IMR-90 (cell line): Measurements from ENCODE around the gene TRA2B. TPM values are rescaled to one million over a fixed set of nuclear protein-coding genes. Genes with fewer than 3 reads are reported as not detected.

ENCODE experiments used
- ATAC-seq: fragments of 200-7000 bp; cut with Tn5 transposase; 2 replicates; pipeline ENCODE4 v1.9.1; 2020; ENCODE audit warnings: low read depth, mild to moderate bottlenecking, moderate library complexity
- BruUV-seq: library from RNA; stranded (reverse); fragments of 400-500 nt; replicated peaks from 2 replicates; lab custom pipeline; 2021; lab: Mats Ljungman, UMichigan
- CTCF ChIA-PET: fragments of 300-600 bp; formaldehyde crosslinking; extraction: SDS; loops from one replicate; lab custom pipeline; 2021; ENCODE audit warnings: antibody characterized with exemption; lab: Yijun Ruan, JAX
- POLR2A ChIA-PET: fragments of 300-600 bp; sonication (Branson Sonifier 250); formaldehyde crosslinking; loops from one replicate; lab custom pipeline; 2022; ENCODE audit warnings: antibody characterized with exemption; ENCODE audit not compliant: unreplicated experiment; lab: Charles Lee
- DNase-seq: peaks from one replicate; pipeline ENCODE4 v3.0.0; 2013
- H2AFZ ChIP-seq: replicated peaks from 2 replicates; pipeline ENCODE3; 2013; ENCODE audit warnings: low read length, mild to moderate bottlenecking; ENCODE audit not compliant: poor library complexity
- H2AK5ac ChIP-seq: 2 replicates; pipeline ENCODE4 v1.6.1; 2013; ENCODE audit warnings: low read depth, low read length, inconsistent platforms
- H2AK9ac ChIP-seq: replicated peaks from 2 replicates; pipeline ENCODE3; 2013; ENCODE audit warnings: mild to moderate bottlenecking, low read depth, low read length, moderate library complexity; ENCODE audit not compliant: poor library complexity
- H2BK120ac ChIP-seq: 2 replicates; pipeline ENCODE4 v1.6.1; 2013; ENCODE audit warnings: low read depth, low read length, inconsistent platforms
- H2BK15ac ChIP-seq: 3 replicates; pipeline ENCODE4 v1.6.1; 2013; ENCODE audit warnings: low read depth, low read length, inconsistent platforms
- H2BK20ac ChIP-seq: 2 replicates; pipeline ENCODE4 v1.6.1; 2013; ENCODE audit warnings: low read depth, mild to moderate bottlenecking, inconsistent platforms, low read length, moderate library complexity
- H2BK5ac ChIP-seq: 2 replicates; pipeline ENCODE4 v1.6.1; 2013; ENCODE audit warnings: mild to moderate bottlenecking, low read depth, low read length, inconsistent platforms; ENCODE audit not compliant: poor library complexity, severe bottlenecking
- H3K14ac ChIP-seq: replicated peaks from 2 replicates; pipeline ENCODE4 v1.6.1; 2013; ENCODE audit warnings: low read depth, low read length, inconsistent platforms
- H3K18ac ChIP-seq: 2 replicates; pipeline ENCODE4 v1.6.1; 2013; ENCODE audit warnings: low read depth, low read length, control low read depth
- H3K23ac ChIP-seq: 2 replicates; pipeline ENCODE4 v1.6.1; 2013; ENCODE audit warnings: low read depth, low read length, inconsistent platforms
- H3K27ac ChIP-seq: 2 replicates; pipeline ENCODE4 v1.5.1; 2013; ENCODE audit warnings: mild to moderate bottlenecking, control low read depth, low read length; ENCODE audit not compliant: insufficient read depth
- H3K27me3 ChIP-seq: 2 replicates; pipeline ENCODE4 v1.6.1; 2013; ENCODE audit warnings: low read length; ENCODE audit not compliant: control insufficient read depth, insufficient read depth
- H3K36me3 ChIP-seq: 2 replicates; pipeline ENCODE4 v1.6.1; 2013; ENCODE audit warnings: low read length, mixed read lengths; ENCODE audit not compliant: control insufficient read depth, insufficient read depth
- H3K4ac ChIP-seq: 2 replicates; pipeline ENCODE4 v1.6.1; 2013; ENCODE audit warnings: low read depth, low read length, inconsistent platforms
- H3K4me1 ChIP-seq: 2 replicates; pipeline ENCODE4 v1.6.1; 2013; ENCODE audit warnings: low read length, mixed read lengths; ENCODE audit not compliant: control insufficient read depth, insufficient read depth
- H3K4me2 ChIP-seq: 2 replicates; pipeline ENCODE4 v1.6.1; 2013; ENCODE audit warnings: low read depth, mild to moderate bottlenecking, control low read depth, low read length, moderate library complexity
- H3K4me3 ChIP-seq: 2 replicates; pipeline ENCODE4 v1.5.1; 2013; ENCODE audit warnings: low read depth, mild to moderate bottlenecking, control low read depth, low read length, moderate library complexity; ENCODE audit not compliant: insufficient read depth
- H3K56ac ChIP-seq: 2 replicates; pipeline ENCODE4 v1.6.1; 2013; ENCODE audit warnings: low read length, inconsistent platforms; ENCODE audit not compliant: insufficient read depth; ENCODE audit errors: extremely low read depth
- H3K79me1 ChIP-seq, 2 experiments: 2 replicates each; pipeline ENCODE4 v1.6.1; 2013; ENCODE audit warnings: low read length in 2 of 2, inconsistent platforms in 1 of 2, low read depth in 1 of 2
- H3K9ac ChIP-seq: 2 replicates; pipeline ENCODE4 v1.6.1; 2013; ENCODE audit warnings: low read depth, low read length, control low read depth
- H3K9me1 ChIP-seq: 2 replicates; pipeline ENCODE4 v1.6.1; 2013; ENCODE audit warnings: low read length, inconsistent platforms; ENCODE audit not compliant: insufficient read depth
- H3K9me3 ChIP-seq: 2 replicates; pipeline ENCODE4 v1.6.1; 2013; ENCODE audit warnings: low read length; ENCODE audit not compliant: control insufficient read depth, insufficient read depth
- H4K20me1 ChIP-seq: 2 replicates; pipeline ENCODE4 v1.6.1; 2013; ENCODE audit warnings: low read length, inconsistent platforms; ENCODE audit not compliant: insufficient read depth
- H4K5ac ChIP-seq: 2 replicates; pipeline ENCODE4 v1.6.1; 2013; ENCODE audit warnings: mild to moderate bottlenecking, low read depth, low read length, control low read depth
- H4K8ac ChIP-seq, 2 experiments: 2 replicates each; pipeline ENCODE4 v1.6.1; 2013; ENCODE audit warnings: low read depth in 2 of 2, low read length in 2 of 2, control low read depth in 1 of 2, inconsistent platforms in 1 of 2
- H4K91ac ChIP-seq: 2 replicates; pipeline ENCODE4 v1.6.1; 2013; ENCODE audit warnings: low read depth, low read length, inconsistent platforms; ENCODE audit not compliant: insufficient read depth
- CHD1 ChIP-seq: IDR thresholded peaks from 2 replicates; pipeline ENCODE4 v1.6.1; 2012; ENCODE audit warnings: low read depth, low read length, improper control_type of control experiment
- MAFK ChIP-seq: IDR thresholded peaks from 2 replicates; pipeline ENCODE4 v1.6.1; 2012; ENCODE audit warnings: low read depth, low read length, improper control_type of control experiment
- MXI1 ChIP-seq: IDR thresholded peaks from 2 replicates; pipeline ENCODE4 v1.6.1; 2012; ENCODE audit warnings: low read depth, mild to moderate bottlenecking, low read length, moderate library complexity, borderline replicate concordance
- POLR2A ChIP-seq: IDR thresholded peaks from 2 replicates; pipeline ENCODE4 v1.6.1; 2012; ENCODE audit warnings: mild to moderate bottlenecking, low read depth, low read length
- WGBS, 2 experiments: methylation state at CpG; one replicate each; pipeline versions ENCODE4 v1.1.5 to v1.1.7; 2013; ENCODE audit warnings: missing lambda C conversion rate in 2 of 2; ENCODE audit not compliant: insufficient read length in 1 of 2; ENCODE audit errors: extremely low coverage in 2 of 2; 5-methylcytosine and 5-hydroxymethylcytosine counted together
- dilution Hi-C: fragments of 300-500 bp; cut with HindIII; formaldehyde crosslinking; loops from one replicate; pipeline ENCODE4 v1.14.3; 2018; ENCODE audit warnings: low sequenced_read_pairs; ENCODE audit not compliant: unreplicated experiment
- in situ Hi-C: fragments of 300-500 bp; cut with MboI; formaldehyde crosslinking; loops from 3 replicates; pipeline ENCODE4 v1.14.3; 2019; ENCODE audit warnings: low sequenced_read_pairs, inconsistent platforms, mixed read lengths
- intact Hi-C: fragments of 100-400 bp; cut with micrococcal nuclease; formaldehyde crosslinking; loops from 2 replicates; pipeline ENCODE4 v1.10.0; 2022
- polyA plus RNA-seq, 3 experiments: library from polyadenylated mRNA; depleted of rRNA; stranded (reverse); fragments of >200 nt; gene quantifications; 2 replicates each; pipeline ENCODE4 v1.2.3, GENCODE V29; 2012; ENCODE audit warnings: low replicate concordance in 1 of 3
- total RNA-seq: library from RNA; depleted of rRNA; stranded (reverse); fragments of >200 nt; gene quantifications from 2 replicates; pipeline ENCODE4 v1.2.3, GENCODE V29; 2012
- TF ChIP-seq, protein P1 (sequence below): conservative IDR thresholded peaks from 2 replicates; pipeline ENCODE4 v1.5.1; 2012; ENCODE audit warnings: mild to moderate bottlenecking, low read depth, low read length, improper control_type of control experiment

Gene TRA2B
- total and polyA plus RNA-seq, 2 of the 4 experiments (the other 2 are of a cell fraction): 127 to 208 TPM

DNA sequence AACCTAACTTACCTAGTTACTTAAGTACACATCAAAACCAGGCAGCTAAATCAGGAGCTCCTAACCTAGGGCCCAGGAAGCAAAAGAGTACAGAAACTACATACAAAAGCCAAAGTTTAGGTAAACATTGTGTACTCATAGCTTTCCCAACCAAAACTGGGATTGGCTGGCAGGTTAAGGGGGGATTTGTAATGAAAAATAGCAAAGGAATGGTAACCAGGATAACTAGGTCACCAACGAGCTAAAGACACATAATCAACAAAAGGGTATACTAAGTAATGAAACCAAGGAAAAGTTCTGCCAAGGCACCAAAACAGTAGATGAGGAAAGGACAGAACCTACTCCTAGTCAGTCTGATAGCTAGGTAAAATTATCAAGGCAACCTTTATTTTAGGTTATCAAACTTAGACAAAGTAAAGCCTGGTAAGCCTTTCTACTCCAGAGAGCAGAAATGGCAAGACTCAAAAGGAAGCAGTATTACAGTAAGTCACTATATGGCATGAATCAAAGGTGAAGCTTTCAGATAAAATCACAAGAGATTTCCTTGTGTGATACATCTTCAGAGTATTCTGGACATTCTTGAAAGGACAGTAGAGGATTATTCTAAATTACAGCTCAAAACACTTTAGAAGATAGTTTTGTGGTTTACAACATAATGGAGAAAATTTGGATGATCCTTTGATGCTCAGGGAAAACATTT lies 10.2 kb downstream of the TRA2B start:
- Histone ChIP-seq H2BK120ac (no peak overlapping the region), H3K36me3 (peaks cover 26% of the 10 kb centered on the region), H3K4ac (no peak overlapping the region), H4K5ac (no peak overlapping the region), H3K23ac (peak overlapping the region; percentile 1; the same call in 1 of the 2 replicates), H3K9me3 (no peaks in the 10 kb centered on the region), H2AK9ac (no peak overlapping the region), H2AFZ (no peak overlapping the region), H4K8ac (no peak overlapping the region), H3K4me3 (no peak overlapping the region), H3K18ac (no peak overlapping the region), H2BK5ac (no peak overlapping the region), H3K4me1 (peaks cover 29% of the 10 kb centered on the region), H3K9me1 (peaks cover 11% of the 10 kb centered on the region), H3K79me1 (peaks cover 5 to 34% of the 10 kb centered on the region in 2 experiments; a peak in 2 of 4 replicates), H3K9ac (no peak overlapping the region), H3K14ac (0 out of 2 replicates have a peak overlapping the region, but pooled peaks have one; percentile 10), H3K4me2 (peak overlapping the region; percentile 33), H3K56ac (0 out of 2 replicates have a peak overlapping the region, but pooled peaks have one; percentile 26), H3K27ac (no peak overlapping the region), H4K91ac (no peak overlapping the region), H2BK20ac (no peak overlapping the region), H4K20me1 (peaks cover 99% of the 10 kb centered on the region), H2AK5ac (no peak overlapping the region), H3K27me3 (no peaks in the 10 kb centered on the region), H2BK15ac (no peak overlapping the region)
- CTCF ChIA-PET: interaction anchor here (0.6 to 2.0 kb wide), 4 partner anchors 16 to 268 kb away, joined by 3 to 9 read pairs (median 4); no protein-coding TSS in a partner anchor
- dilution Hi-C loops: no loop called here
- in situ Hi-C loops: loop anchor here (10.0 kb wide), 1 partner anchor 193 kb away; no protein-coding TSS in a partner anchor
- no TSS peak for BruUV-seq
- intact Hi-C loops: loop anchor here (2.0 to 5.0 kb wide), 2 partner anchors 193 to 250 kb away; no protein-coding TSS in a partner anchor
- no CpG with 5 or more reads among the region's 1 CpG for WGBS, 2 experiments
- no peak for TF ChIP-seq MXI1
- TF ChIP-seq MAFK: no peak
- no peak for TF ChIP-seq POLR2A
- TF ChIP-seq, protein P1, sequence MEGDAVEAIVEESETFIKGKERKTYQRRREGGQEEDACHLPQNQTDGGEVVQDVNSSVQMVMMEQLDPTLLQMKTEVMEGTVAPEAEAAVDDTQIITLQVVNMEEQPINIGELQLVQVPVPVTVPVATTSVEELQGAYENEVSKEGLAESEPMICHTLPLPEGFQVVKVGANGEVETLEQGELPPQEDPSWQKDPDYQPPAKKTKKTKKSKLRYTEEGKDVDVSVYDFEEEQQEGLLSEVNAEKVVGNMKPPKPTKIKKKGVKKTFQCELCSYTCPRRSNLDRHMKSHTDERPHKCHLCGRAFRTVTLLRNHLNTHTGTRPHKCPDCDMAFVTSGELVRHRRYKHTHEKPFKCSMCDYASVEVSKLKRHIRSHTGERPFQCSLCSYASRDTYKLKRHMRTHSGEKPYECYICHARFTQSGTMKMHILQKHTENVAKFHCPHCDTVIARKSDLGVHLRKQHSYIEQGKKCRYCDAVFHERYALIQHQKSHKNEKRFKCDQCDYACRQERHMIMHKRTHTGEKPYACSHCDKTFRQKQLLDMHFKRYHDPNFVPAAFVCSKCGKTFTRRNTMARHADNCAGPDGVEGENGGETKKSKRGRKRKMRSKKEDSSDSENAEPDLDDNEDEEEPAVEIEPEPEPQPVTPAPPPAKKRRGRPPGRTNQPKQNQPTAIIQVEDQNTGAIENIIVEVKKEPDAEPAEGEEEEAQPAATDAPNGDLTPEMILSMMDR: no peak
- TF ChIP-seq CHD1: no peak
- POLR2A ChIA-PET: interaction anchor here (0.8 to 1.1 kb wide), 2 partner anchors 9 to 10 kb away, joined by 4 read pairs; partner anchors contain the start of gene TRA2B
- no peak for ATAC-seq
- DNase-seq: no peak
